Stimulated activated effector memory CD8-positive, alpha-beta T cell treated with anti-CD3 and anti-CD28 coated beads, Interleukin-12 subunit alpha, Interleukin-12 subunit beta, amount 100 ng/mL, for 72 hours (primary cell): ENCODE data around the gene MAD1L1.

Experiments
- ATAC-seq: fragments of 150-1000 bp; cut with Tn5 transposase; 2 replicates; pipeline ENCODE4 v1.10.0; 2021
- DNase-seq, 2 donors: peaks; one replicate each; pipeline ENCODE4 v3.0.0; 2021 to 2022; ENCODE audit warnings: low spot score in 2 of 2
- H3K27ac Mint-ChIP-seq: one replicate; pipeline ENCODE4 v1.8.0; 2022; ENCODE audit warnings: mild to moderate bottlenecking, mixed read lengths
- H3K36me3 Mint-ChIP-seq: one replicate; pipeline ENCODE4 v1.8.0; 2022; ENCODE audit warnings: mild to moderate bottlenecking, mixed read lengths
- H3K4me1 Mint-ChIP-seq: one replicate; pipeline ENCODE4 v1.8.0; 2022; ENCODE audit warnings: mixed read lengths
- H3K4me3 Mint-ChIP-seq: one replicate; pipeline ENCODE4 v1.8.0; 2022; ENCODE audit warnings: mild to moderate bottlenecking, mixed read lengths
- H3K9me3 Mint-ChIP-seq: one replicate; pipeline ENCODE4 v1.8.0; 2022; ENCODE audit warnings: mixed read lengths

MAD1L1 gene

DNA sequence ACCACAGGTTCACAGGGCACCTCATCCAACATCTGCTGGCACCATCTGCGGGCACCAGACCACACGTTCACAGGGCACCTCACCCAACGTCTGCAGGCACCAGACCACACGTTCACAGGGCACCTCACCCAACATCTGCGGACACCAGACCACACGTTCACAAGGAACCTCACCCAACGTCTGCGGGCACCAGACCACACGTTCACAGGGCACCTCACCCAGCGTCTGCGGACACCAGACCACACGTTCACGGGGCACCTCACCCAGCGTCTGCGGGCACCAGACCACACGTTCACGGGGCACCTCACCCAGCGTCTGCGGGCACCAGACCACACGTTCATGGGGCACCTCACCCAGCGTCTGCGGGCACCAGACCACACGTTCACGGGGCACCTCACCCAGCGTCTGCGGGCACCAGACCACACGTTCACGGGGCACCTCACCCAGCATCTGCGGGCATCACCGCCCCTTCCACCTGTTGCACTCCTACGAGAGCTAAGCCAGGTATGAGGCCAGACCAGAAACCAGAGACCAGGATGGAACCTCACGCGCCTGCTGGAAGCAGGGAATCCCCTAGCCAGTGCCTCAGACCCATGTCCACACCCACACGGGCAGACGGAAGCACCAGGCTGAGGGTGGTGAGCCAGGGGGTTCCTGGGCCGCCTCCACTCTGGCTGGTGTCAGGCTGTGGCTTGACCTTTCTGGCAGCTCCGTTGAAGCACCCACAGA lies 182.8 kb downstream of the MAD1L1 start:
- DNase-seq (peak in 1 of 2 donors; percentile 54), ATAC-seq (peak; percentile 85)
- Mint-ChIP-seq H3K9me3 (no peaks in the 10 kb centered on the region), H3K27ac (no peak overlapping the region), H3K36me3 (peaks cover 4% of the 10 kb centered on the region), H3K4me3 (no peak overlapping the region), H3K4me1 (peaks cover 17% of the 10 kb centered on the region)

DNA sequence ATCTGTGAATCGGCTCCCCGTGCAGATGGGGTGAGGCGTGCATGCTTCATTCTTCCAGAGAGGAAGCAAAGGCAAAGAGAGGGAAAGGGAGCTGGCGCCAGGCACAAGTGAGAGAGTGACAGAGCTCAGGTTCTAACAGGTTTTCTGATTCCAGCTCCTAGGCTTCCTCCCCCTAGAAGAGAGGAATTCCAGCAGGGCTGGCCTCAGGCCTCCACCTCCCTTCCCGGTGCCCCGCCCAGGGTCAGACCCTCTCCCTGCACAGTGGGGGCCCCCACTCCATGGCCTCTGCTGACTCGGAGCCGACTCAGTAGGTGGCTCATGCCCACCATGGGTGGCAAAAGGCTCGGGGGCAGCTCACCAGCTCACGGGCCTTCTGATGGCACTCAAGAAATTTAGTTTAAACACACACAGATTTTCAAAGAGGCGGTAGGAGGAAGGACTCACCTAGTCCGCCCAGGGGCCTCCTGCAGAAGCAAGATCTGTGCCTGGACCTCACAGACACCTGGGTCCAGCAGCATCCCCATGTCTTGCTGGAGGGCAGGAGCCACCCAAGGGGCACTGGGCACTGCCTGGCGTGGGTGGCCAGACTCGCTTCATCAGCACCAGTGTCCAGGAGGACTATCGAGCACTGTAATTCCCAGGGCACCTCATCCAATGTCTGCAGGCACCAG lies 183.5 kb downstream of the MAD1L1 start:
- DNase-seq = no peak

DNA sequence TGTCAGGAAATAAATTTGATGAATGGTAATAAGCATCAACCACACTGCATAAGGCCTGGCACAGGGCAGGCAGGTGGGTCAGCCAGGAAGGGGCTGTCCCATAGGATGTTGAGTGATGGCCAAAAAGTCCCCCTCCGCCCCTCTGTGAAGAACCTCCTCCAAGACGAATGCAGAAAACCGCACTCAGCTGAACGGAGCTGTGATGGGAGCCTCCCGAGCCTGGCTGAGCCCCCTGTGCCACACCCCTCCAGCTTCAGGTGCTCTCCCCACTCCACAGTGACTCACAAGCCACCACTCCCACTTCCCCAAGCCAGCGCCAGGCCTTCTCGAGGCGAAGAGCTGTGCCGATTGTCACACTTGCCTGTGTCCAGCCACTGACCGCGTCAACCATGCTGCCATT lies 184.2 kb downstream of the MAD1L1 start:
- DNase-seq (no peak), ATAC-seq (no peak)
- Mint-ChIP-seq H3K27ac (no peak overlapping the region), H3K4me3 (no peak overlapping the region), H3K36me3 (no peaks in the 10 kb centered on the region), H3K4me1 (peaks cover 17% of the 10 kb centered on the region), H3K9me3 (no peaks in the 10 kb centered on the region)

More for the DNA sequence above, 183.5 kb downstream of the MAD1L1 start:
- Mint-ChIP-seq H3K36me3 (no peaks in the 10 kb centered on the region), H3K27ac (no peak overlapping the region), H3K4me3 (no peak overlapping the region), H3K4me1 (peaks cover 17% of the 10 kb centered on the region), H3K9me3 (no peaks in the 10 kb centered on the region)
- no peak for ATAC-seq

DNA sequence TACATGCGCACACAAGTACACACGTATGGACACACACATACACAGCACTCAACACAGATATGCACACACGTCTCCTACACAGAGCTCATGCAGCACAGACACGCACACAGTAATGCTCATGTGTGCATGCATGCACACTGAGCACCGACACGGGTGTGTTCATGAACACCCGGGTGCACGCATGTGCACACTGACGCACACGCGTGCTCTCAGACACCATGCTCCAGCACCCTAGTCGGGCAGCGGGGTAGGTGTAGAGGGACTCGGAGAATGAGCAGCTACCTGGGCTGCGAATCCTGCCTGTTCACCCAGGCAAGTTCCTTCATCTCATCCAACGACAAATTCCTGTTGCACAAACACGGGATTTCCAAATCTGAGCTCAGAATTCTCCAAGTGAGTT lies 184.7 kb downstream of the MAD1L1 start:
- H3K27ac Mint-ChIP-seq = no peak overlapping the region
- no peaks in the 10 kb centered on the region for H3K36me3 Mint-ChIP-seq
- DNase-seq = no peak
- ATAC-seq = no peak
- H3K4me3 Mint-ChIP-seq = no peak overlapping the region
- H3K4me1 Mint-ChIP-seq = peaks cover 22% of the 10 kb centered on the region
- no peaks in the 10 kb centered on the region for H3K9me3 Mint-ChIP-seq

DNA sequence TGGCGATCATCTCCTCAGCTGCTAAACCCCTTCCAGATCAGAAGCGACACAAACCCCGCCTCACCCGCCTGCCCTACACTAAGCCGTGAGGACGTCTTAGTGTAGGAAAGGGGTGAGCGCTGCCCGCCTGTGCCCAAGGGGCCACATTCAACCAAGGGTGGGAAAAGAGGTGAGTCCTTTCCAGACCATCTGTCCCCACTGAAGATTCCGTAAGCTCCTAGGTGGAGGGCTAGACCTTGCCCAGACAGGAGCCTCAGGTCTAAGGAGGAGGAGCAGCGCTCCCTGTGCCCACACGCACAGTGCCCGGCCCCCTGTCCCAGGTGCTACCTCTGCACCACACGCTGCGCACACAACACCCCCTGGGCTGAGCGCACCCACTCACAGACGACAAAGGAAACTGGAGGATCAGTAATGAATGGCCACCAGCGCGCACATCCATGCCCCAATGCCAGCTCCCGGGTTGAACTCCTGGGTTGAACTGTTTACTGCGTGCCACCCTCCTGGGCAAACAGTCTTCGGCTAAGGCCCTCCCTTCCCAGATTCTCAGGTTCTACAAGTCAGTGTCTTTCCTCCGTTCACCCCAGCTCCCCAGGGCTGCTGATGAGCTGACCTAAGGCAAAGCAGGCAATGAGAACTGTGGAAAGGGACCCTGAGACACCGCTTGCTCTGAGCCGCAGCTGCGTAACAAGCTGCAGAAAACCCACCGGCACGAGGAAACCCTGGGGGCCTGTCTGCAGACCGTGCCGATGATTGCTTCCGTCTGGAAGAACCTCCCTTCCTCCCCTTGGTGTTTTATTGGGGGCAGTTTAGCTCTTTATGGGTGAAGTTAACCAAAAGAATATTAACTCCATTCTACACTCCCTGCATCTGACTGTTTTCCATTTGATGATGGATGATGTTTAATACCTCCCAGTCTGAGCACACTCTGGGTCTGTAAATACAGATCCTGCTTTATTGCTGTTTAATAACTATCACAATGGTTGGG lies 185.9 kb downstream of the MAD1L1 start:
- Mint-ChIP-seq H3K9me3 (no peaks in the 10 kb centered on the region), H3K36me3 (no peaks in the 10 kb centered on the region), H3K4me1 (peaks cover 26% of the 10 kb centered on the region), H3K4me3 (no peak overlapping the region), H3K27ac (no peak overlapping the region)
- ATAC-seq (no peak), DNase-seq (no peak)

DNA sequence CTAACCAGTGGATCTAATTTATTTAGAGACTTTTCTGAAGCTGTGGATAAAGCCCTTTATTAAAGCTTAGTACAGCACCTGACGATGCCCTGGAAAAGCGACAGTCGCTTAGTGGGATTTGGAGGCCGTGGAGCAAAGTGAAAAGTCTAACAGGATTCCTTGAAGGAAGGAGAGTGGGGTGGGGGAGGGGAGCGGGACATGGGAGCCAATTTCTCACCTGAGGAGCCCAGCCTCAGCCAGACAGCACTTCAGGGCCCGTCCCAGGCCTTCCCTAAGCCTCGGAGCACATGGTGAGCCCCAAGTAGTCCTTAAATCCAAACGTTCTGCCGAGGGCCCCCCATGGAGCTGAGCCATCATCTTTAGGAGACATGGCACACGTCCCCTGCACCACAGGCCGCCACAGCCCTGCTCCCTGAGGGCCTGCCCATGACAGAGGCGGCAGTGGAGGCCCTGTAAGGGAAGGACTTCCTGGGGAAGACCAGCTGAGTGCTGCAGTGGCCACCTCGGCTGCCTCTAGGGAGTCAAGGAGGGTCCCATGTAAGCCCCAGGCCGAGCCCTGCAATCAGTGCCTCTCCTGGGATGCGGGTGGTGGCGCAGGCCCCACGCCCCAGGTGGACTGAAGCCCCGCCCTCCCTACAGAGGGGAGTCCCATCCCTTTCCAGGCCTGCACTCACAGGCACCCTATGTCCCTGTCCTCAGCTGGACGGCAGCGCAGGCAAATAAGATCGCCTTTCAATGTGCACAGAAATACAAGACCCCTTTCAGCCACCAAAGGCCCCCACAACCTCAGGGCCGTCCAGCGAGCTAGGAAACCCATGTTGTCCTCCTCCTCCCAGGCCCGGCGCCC lies 187.0 kb downstream of the MAD1L1 start:
- Mint-ChIP-seq H3K36me3 (no peaks in the 10 kb centered on the region), H3K9me3 (no peaks in the 10 kb centered on the region), H3K27ac (peak overlapping the region; percentile 37), H3K4me3 (no peak overlapping the region), H3K4me1 (peaks cover 37% of the 10 kb centered on the region)
- ATAC-seq (no peak), DNase-seq (no peak)

DNA sequence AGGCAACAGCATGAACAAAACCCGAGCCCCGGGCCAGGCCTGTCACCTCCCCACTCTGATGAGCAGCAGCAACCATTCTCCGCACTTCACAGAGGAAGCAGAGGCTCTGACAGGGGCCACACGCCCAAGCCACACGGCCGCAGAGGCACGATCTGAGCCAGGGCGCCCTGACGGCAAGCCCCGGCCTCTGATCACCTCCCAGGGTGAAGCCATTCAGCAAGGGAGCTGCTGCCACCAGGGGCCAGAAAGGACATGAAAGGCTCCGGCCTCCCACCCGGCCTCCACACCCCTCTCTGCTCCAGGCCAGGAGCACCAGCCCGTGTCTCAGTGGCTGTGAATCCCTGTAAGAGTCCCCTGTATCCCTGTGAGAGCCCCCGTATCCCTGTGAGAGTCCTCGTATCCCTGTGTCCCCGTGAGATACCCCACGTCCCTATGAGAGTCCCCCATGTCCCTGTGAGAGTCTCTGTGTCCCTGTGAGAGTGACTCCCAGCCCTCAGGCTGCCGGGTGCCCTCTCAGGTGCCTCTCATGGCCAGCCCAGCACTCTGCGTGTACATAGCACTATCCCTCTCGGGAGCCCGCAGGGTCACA lies 187.8 kb downstream of the MAD1L1 start:
- DNase-seq (no peak), ATAC-seq (no peak)
- Mint-ChIP-seq H3K4me1 (peaks cover 44% of the 10 kb centered on the region), H3K9me3 (no peaks in the 10 kb centered on the region), H3K4me3 (no peak overlapping the region), H3K27ac (peak overlapping the region; percentile 37), H3K36me3 (no peaks in the 10 kb centered on the region)

DNA sequence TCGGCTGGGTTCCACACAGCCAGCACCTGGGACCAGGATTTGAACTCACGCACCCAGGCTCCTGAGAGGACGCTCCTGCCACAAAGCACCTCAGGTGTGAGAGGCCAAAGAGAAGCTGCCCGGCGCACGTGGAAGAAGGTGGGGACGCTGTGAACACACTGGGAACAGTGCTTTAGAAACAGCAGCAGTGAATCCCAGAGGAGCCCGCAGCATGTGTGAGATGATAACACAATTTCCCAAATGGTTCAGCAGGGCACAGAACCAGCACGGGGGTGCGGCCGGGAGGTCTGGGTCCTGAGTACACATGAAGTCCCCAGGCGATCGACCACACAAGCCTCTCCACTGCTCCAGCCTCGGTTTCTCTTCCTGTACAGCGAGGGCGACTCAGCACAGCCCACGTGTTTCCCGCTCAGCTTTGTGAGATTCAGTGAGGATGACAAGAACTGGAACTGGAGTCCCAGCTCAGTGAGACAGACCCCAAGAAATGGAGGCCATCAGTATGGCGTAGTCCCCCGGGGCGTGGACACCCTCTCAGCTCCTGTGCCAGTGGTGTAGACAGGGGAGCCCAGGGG lies 188.3 kb downstream of the MAD1L1 start:
- no peaks in the 10 kb centered on the region for H3K9me3 Mint-ChIP-seq
- ATAC-seq (no peak), DNase-seq (no peak)
- no peak overlapping the region for H3K27ac Mint-ChIP-seq
- peaks cover 48% of the 10 kb centered on the region for H3K4me1 Mint-ChIP-seq
- no peak overlapping the region for H3K4me3 Mint-ChIP-seq
- H3K36me3 Mint-ChIP-seq = no peaks in the 10 kb centered on the region

DNA sequence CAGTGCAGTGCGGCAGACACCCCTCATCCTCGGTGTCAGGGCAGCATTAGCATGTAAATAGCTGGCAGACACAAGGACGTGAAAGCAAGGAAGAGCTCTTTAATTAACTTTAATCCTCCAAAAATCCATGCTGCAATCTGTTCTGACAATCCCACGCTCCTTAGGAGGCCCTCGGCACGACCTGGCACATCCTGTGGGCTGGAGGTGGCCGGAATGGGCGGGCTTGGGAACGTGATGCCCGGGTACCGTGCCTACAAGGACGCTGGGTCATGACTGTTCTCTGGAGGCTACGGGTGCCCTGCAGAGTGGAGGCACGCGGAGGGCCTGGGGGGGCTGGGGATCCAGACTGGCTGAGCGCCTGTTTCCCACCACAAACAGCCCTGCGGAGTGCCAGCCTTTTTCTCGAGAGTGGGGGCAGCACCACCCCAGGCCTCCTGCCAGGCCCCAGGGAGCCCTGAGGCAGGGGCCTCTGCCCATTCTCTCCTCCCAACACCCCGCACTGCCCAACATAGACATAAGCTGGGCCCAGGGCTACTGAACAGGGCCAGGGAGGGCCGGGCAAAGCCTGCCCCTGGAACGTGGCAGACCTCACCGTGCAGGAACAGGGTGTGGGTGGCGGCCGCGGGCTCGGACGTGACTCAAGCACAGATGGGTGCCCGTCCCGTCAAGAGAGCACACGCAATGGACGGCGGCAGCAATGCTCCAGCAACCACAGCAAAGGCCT lies 189.3 kb downstream of the MAD1L1 start:
- H3K4me1 Mint-ChIP-seq = peaks cover 48% of the 10 kb centered on the region
- DNase-seq = no peak
- no peak for ATAC-seq
- H3K36me3 Mint-ChIP-seq = no peaks in the 10 kb centered on the region
- H3K4me3 Mint-ChIP-seq = no peak overlapping the region
- H3K27ac Mint-ChIP-seq = no peak overlapping the region
- no peaks in the 10 kb centered on the region for H3K9me3 Mint-ChIP-seq

DNA sequence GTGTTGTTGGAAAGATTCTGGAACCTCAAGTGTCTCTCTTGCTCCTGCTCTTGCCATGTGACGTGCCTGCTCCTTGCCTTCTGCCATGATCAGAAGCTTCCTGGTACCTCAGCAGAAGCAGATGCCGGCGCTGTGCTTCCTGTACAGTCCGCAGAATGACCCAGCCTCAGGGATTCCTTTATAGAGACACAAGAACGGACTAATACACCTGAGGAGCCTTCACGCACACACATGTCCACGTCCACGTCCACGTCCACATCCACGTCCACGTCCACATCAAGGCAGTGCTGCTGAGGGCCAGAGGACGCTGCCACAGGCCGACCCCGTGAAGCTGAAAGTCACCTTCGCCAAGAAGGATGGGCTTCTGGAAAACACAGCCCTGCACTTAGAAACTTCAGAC lies 190.1 kb downstream of the MAD1L1 start:
- H3K4me1 Mint-ChIP-seq = peaks cover 50% of the 10 kb centered on the region
- H3K36me3 Mint-ChIP-seq = no peaks in the 10 kb centered on the region

DNA sequence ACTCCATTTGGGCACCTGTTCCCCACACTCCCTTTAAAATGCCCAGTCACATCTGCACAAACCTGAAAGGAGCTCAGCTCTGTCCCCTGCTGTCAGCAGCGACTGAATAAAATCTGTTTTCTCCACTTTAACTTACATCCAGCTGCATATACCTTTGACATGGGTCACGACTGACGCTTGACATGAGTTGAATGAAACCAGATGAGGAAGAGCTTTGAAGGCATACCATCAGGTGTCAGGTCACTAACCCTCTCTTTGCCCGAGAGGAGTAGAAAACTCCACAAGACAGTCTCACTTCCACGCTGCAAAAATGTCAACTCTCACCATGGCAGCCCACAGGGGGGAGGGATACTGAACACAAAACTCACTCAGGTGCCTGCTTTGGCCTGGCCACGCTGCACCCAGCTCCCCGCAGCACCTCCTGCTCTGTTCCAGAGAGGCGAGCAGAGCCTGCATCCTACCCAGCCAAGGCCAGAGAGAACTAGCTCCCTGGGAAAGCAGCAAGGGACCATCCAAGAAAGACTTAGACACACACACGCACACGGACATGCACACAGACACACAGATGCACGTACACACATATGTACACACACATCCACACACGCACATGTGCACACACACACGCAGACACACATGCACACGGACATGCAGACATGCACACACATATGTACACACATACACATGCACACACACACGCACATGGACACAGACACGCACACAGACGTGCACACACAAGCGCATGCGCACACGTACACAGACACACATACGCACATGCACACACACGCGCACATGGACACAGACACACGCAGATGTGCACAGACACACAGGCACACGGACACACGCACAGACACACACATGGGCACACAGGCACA lies 191.0 kb downstream of the MAD1L1 start:
- H3K4me3 Mint-ChIP-seq = no peak overlapping the region
- ATAC-seq (no peak), DNase-seq (no peak)
- no peak overlapping the region for H3K27ac Mint-ChIP-seq
- H3K9me3 Mint-ChIP-seq = no peaks in the 10 kb centered on the region
- no peaks in the 10 kb centered on the region for H3K36me3 Mint-ChIP-seq
- H3K4me1 Mint-ChIP-seq = peaks cover 57% of the 10 kb centered on the region

More for the DNA sequence above, 190.1 kb downstream of the MAD1L1 start:
- DNase-seq (no peak), ATAC-seq (no peak)
- Mint-ChIP-seq H3K4me3 (no peak overlapping the region), H3K27ac (no peak overlapping the region), H3K9me3 (no peaks in the 10 kb centered on the region)

DNA sequence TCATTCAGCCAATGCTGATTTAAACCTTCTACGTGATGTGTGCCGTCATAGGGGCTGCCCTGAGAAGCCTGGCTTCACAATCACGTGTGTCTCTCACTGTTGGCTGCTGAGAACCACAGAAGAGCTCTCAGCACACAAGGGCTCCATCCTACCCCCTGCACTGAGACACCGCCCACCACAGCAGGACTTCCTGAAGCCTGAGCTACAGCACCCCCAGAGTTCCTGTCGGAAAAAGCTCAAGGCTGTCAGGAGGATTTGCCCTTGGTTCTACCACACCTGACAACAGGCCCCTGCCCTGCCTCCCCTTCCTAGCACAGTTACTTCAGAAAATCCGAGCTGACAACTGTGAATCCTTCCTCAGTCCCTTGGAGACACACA lies 191.9 kb downstream of the MAD1L1 start:
- DNase-seq (no peak), ATAC-seq (no peak)
- Mint-ChIP-seq H3K4me1 (peaks cover 62% of the 10 kb centered on the region), H3K36me3 (no peaks in the 10 kb centered on the region), H3K9me3 (no peaks in the 10 kb centered on the region), H3K27ac (no peak overlapping the region), H3K4me3 (no peak overlapping the region)
